H9 (cell line): ENCODE measurements around the gene PNPLA6. TPM values are rescaled to one million over a fixed set of nuclear protein-coding genes. Genes with fewer than 3 reads are reported as not detected.
A peak's percentile ranks its signal among the peaks of the same experiment; 100 is the strongest.

ENCODE experiments used
- DNase-seq: peaks from one replicate; pipeline ENCODE4 v3.0.0-alpha.2; 2017
- H2AFZ ChIP-seq: one replicate; pipeline ENCODE4 v1.6.1; 2013; ENCODE audit warnings: mild to moderate bottlenecking, low read length, control low read depth, moderate library complexity
- H2AK5ac ChIP-seq: 2 replicates; pipeline ENCODE4 v1.6.1; 2013; ENCODE audit warnings: low read length, control low read depth, mixed read lengths; ENCODE audit not compliant: insufficient read length
- H2BK120ac ChIP-seq: one replicate; pipeline ENCODE4 v1.6.1; 2013; ENCODE audit warnings: low read depth, mild to moderate bottlenecking, low read length, control low read depth, inconsistent platforms; ENCODE audit not compliant: poor library complexity, severe bottlenecking
- H2BK12ac ChIP-seq: 2 replicates; pipeline ENCODE4 v1.6.1; 2013; ENCODE audit warnings: low read length, control low read depth, mixed read lengths, low read depth; ENCODE audit not compliant: insufficient read length
- H2BK15ac ChIP-seq: 2 replicates; pipeline ENCODE4 v1.6.1; 2013; ENCODE audit warnings: low read depth, low read length, control low read depth
- H2BK20ac ChIP-seq: one replicate; pipeline ENCODE4 v1.6.1; 2013; ENCODE audit warnings: low read depth, mild to moderate bottlenecking, low read length, control low read depth, inconsistent platforms; ENCODE audit not compliant: poor library complexity, severe bottlenecking
- H2BK5ac ChIP-seq: 2 replicates; pipeline ENCODE4 v1.6.1; 2013; ENCODE audit warnings: low read length, control low read depth, mixed read lengths; ENCODE audit not compliant: insufficient read length
- H3K14ac ChIP-seq: 2 replicates; pipeline ENCODE4 v1.6.1; 2013; ENCODE audit warnings: low read length, control low read depth; ENCODE audit not compliant: insufficient read depth
- H3K18ac ChIP-seq: 2 replicates; pipeline ENCODE4 v1.6.1; 2013; ENCODE audit warnings: low read depth, mild to moderate bottlenecking, mixed read lengths, low read length, control low read depth; ENCODE audit not compliant: insufficient read length
- H3K23ac ChIP-seq: 2 replicates; pipeline ENCODE4 v1.6.1; 2013; ENCODE audit warnings: low read length, control low read depth, mixed read lengths, low read depth; ENCODE audit not compliant: insufficient read length
- H3K23me2 ChIP-seq: 2 replicates; pipeline ENCODE4 v1.6.1; 2013; ENCODE audit warnings: low read depth, mild to moderate bottlenecking, mixed read lengths, low read length, control low read depth; ENCODE audit not compliant: insufficient read length, poor library complexity, severe bottlenecking
- H3K27ac ChIP-seq: 2 replicates; pipeline ENCODE4 v1.5.1; 2013; ENCODE audit warnings: low read length, control low read depth, mixed read lengths, low read depth; ENCODE audit not compliant: insufficient read length
- H3K27me3 ChIP-seq: 2 replicates; pipeline ENCODE4 v1.6.1; 2013; ENCODE audit warnings: low read length, control low read depth, inconsistent platforms; ENCODE audit not compliant: insufficient read depth
- H3K4ac ChIP-seq: 2 replicates; pipeline ENCODE4 v1.6.1; 2013; ENCODE audit warnings: low read depth, mild to moderate bottlenecking, control low read depth, inconsistent platforms, low read length, moderate library complexity
- H3K4me1 ChIP-seq: 2 replicates; pipeline ENCODE4 v1.6.1; 2013; ENCODE audit warnings: low read length, control low read depth, inconsistent platforms; ENCODE audit not compliant: insufficient read depth
- H3K4me2 ChIP-seq: 2 replicates; pipeline ENCODE4 v1.6.1; 2013; ENCODE audit warnings: low read length, control low read depth, mixed read lengths; ENCODE audit not compliant: insufficient read length, insufficient read depth
- H3K56ac ChIP-seq: 2 replicates; pipeline ENCODE4 v1.6.1; 2013; ENCODE audit warnings: low read depth, mild to moderate bottlenecking, mixed read lengths, low read length, control low read depth; ENCODE audit not compliant: insufficient read length
- H3K79me1 ChIP-seq: 2 replicates; pipeline ENCODE4 v1.6.1; 2013; ENCODE audit warnings: low read depth, mild to moderate bottlenecking, moderate library complexity, low read length, control low read depth, inconsistent platforms; ENCODE audit not compliant: insufficient read depth, poor library complexity, severe bottlenecking
- H3K79me2 ChIP-seq: 2 replicates; pipeline ENCODE4 v1.6.1; 2013; ENCODE audit warnings: low read length, control low read depth, inconsistent platforms; ENCODE audit not compliant: insufficient read depth
- H3K9ac ChIP-seq: 2 replicates; pipeline ENCODE4 v1.6.1; 2013; ENCODE audit warnings: low read length, control low read depth, mixed read lengths; ENCODE audit not compliant: insufficient read length; ENCODE audit errors: extremely low read depth
- H3K9me3 ChIP-seq: one replicate; pipeline ENCODE4 v1.6.1; 2013; ENCODE audit warnings: low read depth, low read length, inconsistent platforms; ENCODE audit not compliant: control insufficient read depth
- H3T11ph ChIP-seq: one replicate; pipeline ENCODE4 v1.6.1; 2013; ENCODE audit warnings: mild to moderate bottlenecking, low read length, control low read depth, inconsistent platforms
- H4K20me1 ChIP-seq: one replicate; pipeline ENCODE4 v1.6.1; 2013; ENCODE audit not compliant: control insufficient read depth, insufficient read length, insufficient read depth
- H4K5ac ChIP-seq: 2 replicates; pipeline ENCODE4 v1.6.1; 2013; ENCODE audit warnings: low read depth, mild to moderate bottlenecking, mixed read lengths, low read length, control low read depth; ENCODE audit not compliant: insufficient read length
- H4K8ac ChIP-seq: replicated peaks from 2 replicates; pipeline ENCODE4 v1.6.1; 2013; ENCODE audit warnings: low read length, control low read depth, mixed read lengths, low read depth; ENCODE audit not compliant: insufficient read length
- H4K91ac ChIP-seq: 2 replicates; pipeline ENCODE4 v1.6.1; 2013; ENCODE audit warnings: low read depth, mild to moderate bottlenecking, moderate library complexity, mixed read lengths, low read length, control low read depth; ENCODE audit not compliant: insufficient read length
- H3K27ac Mint-ChIP-seq, 3 experiments: 2 replicates in 2 of 3; 3 replicates in 1 of 3; pipeline ENCODE4 v1.8.0; 2020 to 2021; ENCODE audit warnings: mixed read lengths in 3 of 3, mild to moderate bottlenecking in 1 of 3, moderate library complexity in 1 of 3
- H3K27me3 Mint-ChIP-seq: 2 replicates; pipeline ENCODE4 v1.8.0; 2021; ENCODE audit warnings: low read depth, mild to moderate bottlenecking, moderate library complexity, mixed read lengths
- H3K36me3 Mint-ChIP-seq, 3 experiments: 2 replicates in 2 of 3; 3 replicates in 1 of 3; pipeline ENCODE4 v1.8.0; 2020 to 2021; ENCODE audit warnings: low read depth in 3 of 3, mixed read lengths in 3 of 3; ENCODE audit not compliant: insufficient read depth in 1 of 3
- H3K4me1 Mint-ChIP-seq, 2 experiments: 2 replicates each; pipeline ENCODE4 v1.8.0; 2020; ENCODE audit warnings: mixed read lengths in 2 of 2
- H3K4me3 Mint-ChIP-seq, 2 experiments: 2 replicates in 1 of 2; 3 replicates in 1 of 2; pipeline ENCODE4 v1.8.0; 2020 to 2021; ENCODE audit warnings: mild to moderate bottlenecking in 2 of 2, mixed read lengths in 2 of 2, moderate library complexity in 1 of 2
- H3K9me3 Mint-ChIP-seq, 2 experiments: 2 replicates in 1 of 2; 3 replicates in 1 of 2; pipeline ENCODE4 v1.8.0; 2020; ENCODE audit warnings: mild to moderate bottlenecking in 2 of 2, mixed read lengths in 2 of 2, moderate library complexity in 1 of 2
- WGBS: extraction: QIAGEN DNeasy Blood & Tissue Kit; methylation state at CpG from one replicate; pipeline ENCODE4 v1.1.7; 2013; ENCODE audit warnings: missing lambda C conversion rate, low lambda C conversion rate, mixed read lengths; ENCODE audit not compliant: insufficient read length; ENCODE audit errors: extremely low coverage; 5-methylcytosine and 5-hydroxymethylcytosine counted together
- total RNA-seq: library from RNA; stranded (reverse); gene quantifications from 2 replicates; pipeline ENCODE4 v1.2.1, GENCODE V29; 2021
- TF ChIP-seq, protein P1 (sequence below): fragments of 200-600 bp; sonication (generic); conservative IDR thresholded peaks from 3 replicates; pipeline ENCODE4 v1.8.0; 2021; ENCODE audit warnings: antibody characterized with exemption, mild to moderate bottlenecking

Gene PNPLA6
- total RNA-seq, 1 experiment from 2014 or later = 130 TPM

DNA sequence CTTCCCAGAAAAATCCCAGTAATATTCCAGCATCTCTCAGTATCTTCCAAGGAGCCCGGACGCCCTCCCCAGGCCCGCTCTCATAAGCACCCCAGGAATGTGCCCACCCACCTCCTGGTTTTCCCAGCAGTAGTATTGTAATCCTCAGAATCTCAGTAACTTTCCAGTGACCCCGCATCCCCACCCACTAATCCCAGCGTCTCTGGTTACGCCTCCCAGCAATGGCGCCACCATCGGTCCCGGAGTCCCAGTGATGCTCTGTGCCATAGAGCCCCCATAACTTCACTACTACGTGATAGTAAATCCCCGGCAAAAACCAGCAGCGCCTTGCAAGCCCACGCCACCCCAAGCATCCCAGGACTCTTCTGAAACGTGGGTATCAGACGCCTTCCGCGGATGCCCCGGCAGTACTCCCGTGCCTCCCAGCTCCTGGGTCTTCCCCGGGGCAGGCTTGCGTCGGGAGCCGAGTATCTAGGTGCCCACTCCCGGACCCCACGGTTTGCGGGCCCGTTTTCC is 928 bp upstream of the PNPLA6 start:
- Histone ChIP-seq H3K27ac (no peak overlapping the region), H3T11ph (no peak overlapping the region), H3K23me2 (peaks cover 4% of the 10 kb centered on the region), H3K14ac (peak overlapping the region; percentile 51; the same call in 1 of the 2 replicates), H2BK20ac (no peak overlapping the region), H3K18ac (no peak overlapping the region), H3K9me3 (no peaks in the 10 kb centered on the region), H3K4ac (no peak overlapping the region), H3K79me2 (no peaks in the 10 kb centered on the region), H3K27me3 (no peaks in the 10 kb centered on the region), H4K91ac (no peak overlapping the region), H2AK5ac (no peak overlapping the region), H4K8ac (no peak overlapping the region), H3K23ac (no peak overlapping the region), H2BK15ac (no peak overlapping the region), H4K5ac (no peak overlapping the region), H4K20me1 (no peaks in the 10 kb centered on the region), H3K79me1 (no peaks in the 10 kb centered on the region), H2AFZ (no peak overlapping the region), H3K4me2 (peak overlapping the region; percentile 74), H3K9ac (peak overlapping the region; percentile 16), H2BK120ac (no peak overlapping the region), H2BK5ac (no peak overlapping the region), H2BK12ac (no peak overlapping the region), H3K4me1 (peaks cover 2% of the 10 kb centered on the region; the same call in 1 of the 2 replicates), H3K56ac (no peak overlapping the region)
- Mint-ChIP-seq H3K4me1 (peaks cover 5 to 6% of the 10 kb centered on the region in 2 experiments), H3K27ac (peak overlapping the region; percentile 87 to 99 (median 93); a peak in 6 of 7 replicates), H3K36me3 (peaks cover 6 to 22% (median 19%) of the 10 kb centered on the region in 3 experiments; a peak in 6 of 7 replicates), H3K4me3 (peak overlapping the region; percentile 86 to 97), H3K9me3 (no peaks in the 10 kb centered on the region), H3K27me3 (no peaks in the 10 kb centered on the region)
- peak; percentile 85 for DNase-seq
- TF ChIP-seq, protein P1, sequence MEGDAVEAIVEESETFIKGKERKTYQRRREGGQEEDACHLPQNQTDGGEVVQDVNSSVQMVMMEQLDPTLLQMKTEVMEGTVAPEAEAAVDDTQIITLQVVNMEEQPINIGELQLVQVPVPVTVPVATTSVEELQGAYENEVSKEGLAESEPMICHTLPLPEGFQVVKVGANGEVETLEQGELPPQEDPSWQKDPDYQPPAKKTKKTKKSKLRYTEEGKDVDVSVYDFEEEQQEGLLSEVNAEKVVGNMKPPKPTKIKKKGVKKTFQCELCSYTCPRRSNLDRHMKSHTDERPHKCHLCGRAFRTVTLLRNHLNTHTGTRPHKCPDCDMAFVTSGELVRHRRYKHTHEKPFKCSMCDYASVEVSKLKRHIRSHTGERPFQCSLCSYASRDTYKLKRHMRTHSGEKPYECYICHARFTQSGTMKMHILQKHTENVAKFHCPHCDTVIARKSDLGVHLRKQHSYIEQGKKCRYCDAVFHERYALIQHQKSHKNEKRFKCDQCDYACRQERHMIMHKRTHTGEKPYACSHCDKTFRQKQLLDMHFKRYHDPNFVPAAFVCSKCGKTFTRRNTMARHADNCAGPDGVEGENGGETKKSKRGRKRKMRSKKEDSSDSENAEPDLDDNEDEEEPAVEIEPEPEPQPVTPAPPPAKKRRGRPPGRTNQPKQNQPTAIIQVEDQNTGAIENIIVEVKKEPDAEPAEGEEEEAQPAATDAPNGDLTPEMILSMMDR = no peak
- WGBS = no CpG with 5 or more reads among the region's 27 CpGs
